ENCODE measurements around the gene PCBP3.
"Not testable (repeated sequence)": the region's sequence is repeated elsewhere in the genome, so short reads cannot be mapped to it uniquely, and the experiment has no call there.

PCBP3 gene

DNA sequence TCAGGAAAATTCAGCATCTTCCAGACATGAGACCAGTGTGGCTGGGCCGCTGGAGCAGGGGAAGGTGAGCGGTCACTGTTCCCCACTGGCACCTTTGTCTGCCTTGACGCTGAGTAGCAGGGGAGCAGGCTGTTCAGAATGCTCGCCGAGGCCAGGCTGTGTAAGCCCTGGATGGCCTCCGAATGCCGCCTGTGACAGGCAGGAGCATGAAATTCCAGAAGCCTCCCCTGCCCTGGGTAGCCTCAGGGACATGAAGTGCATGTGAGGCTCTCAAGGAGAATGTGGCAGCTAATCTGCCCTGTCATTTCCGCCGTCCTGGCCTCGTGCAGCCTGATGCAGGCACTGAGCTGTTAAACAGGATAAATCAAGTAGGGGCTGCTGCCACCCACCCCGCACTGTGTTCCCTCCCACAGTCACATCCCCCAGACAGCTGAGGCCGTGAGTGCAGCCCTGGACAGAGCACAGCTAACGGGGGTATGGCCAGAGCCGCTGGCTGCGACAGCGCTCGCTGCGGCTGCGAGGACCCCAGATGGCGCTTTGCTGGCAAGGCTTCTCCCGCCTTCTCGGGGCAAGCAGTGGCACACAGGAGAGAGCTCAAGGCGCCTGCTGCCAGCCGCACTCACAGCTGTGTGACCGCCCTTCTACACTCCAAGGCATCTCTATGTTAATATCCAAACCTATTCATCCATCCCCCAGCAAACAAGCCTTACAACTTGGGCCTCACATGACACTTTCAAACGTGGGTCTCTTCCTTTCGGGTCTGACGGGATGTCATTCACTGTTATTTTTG lies 233.1 kb downstream of the PCBP3 start:
- no peak for DNase-seq (ENCODE audit: low read depth)

DNA sequence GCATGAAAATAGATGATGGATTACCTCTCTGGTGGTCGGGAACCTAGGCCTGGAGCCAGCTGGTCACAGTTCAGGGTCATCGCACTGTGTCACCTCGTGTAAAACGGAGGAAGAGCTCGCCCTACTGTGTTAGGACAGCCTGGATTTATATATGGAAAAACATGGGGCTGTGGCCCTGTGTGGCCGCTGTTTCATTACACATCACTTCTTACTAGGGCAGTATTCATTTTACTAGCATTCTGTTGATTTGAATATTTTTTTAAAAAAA lies 233.6 kb downstream of the PCBP3 start:
- no peak for DNase-seq (ENCODE audit: low read depth)

DNA sequence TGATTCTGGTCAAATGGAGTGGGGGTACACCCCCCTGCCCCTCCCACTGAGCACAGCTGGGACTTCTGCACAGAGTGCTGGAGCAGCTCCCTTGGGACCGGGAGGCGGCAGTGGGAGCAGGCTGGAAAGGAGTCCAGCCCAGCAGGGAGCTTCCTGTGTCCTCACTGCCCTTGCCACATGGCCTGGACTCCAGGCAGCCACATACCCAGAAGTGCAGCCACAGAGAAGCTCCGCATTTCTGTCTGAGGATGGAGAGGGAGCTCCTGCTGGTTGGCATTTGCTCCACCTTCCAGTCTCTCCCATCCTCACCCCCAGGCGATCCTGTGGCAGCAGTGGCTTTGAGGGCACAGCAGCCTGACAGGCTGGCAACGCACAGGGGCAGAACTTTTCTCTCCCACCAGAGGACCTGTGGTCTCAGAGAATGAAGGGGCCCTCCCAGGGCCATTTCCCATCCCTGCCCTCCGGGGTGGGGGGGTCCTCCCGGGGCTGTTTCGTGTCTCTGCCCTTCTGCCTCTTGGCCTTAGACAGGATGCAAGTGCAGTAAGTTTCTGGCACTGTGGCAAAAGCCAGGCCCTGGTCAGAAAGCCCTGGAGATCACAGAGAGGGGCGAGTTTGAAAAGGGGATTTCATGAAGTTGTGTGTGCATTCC lies 234.4 kb downstream of the PCBP3 start:
- DNase-seq (ENCODE audit: low read depth) = no peak

DNA sequence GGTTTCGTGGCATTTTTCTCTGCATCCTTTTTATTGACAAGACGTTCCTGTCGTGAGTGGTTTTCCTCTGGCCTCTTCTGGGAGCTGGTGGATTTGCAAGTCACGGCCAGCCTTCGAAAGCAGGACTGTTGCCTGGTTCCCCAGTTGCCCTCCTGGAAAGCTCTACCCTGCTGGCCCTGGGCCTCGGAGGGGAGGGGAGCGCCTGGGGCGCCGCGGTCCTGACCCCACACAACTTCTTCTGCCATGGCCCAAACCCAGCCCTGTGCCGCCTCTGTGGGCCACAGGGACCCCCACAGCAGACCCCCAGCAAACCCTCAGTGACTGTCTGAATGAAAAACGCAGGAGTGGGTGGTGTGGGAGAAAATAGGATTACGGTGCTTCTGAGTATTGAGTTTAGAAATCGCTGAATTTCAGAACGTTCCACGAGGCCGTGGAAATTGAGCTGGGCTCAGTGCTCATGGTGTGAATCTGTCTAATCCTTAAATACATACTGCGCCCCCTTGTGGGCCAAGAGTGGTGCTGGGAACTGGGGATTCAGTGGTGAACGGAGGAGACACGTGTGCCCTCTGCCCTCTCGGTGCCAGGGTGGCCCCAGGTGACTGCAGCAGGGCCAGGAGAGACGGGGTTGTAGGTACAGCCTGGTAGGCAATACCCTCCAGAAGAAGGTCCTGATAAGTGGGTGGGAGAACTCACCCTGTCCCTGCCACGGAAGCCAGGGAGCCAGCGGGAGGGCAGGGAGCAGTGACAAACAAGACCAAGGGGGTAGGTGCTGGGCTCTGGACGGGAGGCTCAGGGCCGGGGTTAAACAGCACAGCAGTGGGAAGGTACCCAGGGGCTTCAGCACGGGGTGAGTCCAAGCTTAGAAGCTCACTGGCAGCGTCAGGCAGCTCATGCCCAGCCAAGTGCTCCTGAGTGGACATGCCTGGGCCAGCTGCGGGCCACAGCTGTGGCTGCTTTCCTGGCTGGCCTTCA lies 236.9 kb downstream of the PCBP3 start:
- peak; percentile 22 for DNase-seq (ENCODE audit: low read depth)

DNA sequence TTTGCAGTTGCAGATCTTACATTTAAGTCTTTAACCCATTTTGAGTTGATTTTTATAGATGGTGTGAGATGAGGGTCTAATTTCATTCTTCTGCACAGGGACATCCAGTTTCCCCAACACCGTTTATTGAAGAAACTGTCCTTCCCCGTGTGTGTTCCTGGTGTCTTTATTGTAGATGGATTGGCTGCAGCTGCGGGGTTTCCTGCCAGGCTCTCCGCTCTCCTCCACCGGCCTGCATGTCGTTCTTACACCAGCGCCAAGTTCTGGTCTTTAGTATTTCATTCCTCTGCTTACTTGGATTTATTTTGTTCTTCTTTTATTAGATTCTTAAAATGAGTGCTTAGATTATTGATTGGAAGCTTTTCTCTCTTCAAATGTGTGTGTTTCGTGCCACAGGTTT lies 239.1 kb downstream of the PCBP3 start:
- DNase-seq (ENCODE audit: low read depth) = no peak

DNA sequence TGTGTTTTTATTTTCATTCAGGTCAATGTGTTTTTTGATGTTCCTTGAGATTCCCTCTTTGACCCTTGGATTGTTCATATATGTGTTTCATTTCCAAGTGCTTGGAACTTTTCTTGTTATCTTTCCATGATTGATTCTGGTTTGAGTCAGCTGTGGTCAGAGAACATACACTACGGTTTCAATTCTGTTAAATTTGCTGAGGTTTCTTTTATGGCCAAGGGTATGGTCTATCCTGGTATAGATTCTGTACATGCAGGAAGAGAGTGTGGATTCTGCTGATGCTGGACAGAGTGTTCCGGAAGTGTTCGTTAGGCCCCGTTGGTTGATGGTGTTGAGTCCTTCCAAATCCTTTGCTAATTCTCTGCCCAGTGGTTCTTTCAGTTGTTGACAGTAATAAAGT lies 239.6 kb downstream of the PCBP3 start:
- DNase-seq (ENCODE audit: low read depth) = no peak

DNA sequence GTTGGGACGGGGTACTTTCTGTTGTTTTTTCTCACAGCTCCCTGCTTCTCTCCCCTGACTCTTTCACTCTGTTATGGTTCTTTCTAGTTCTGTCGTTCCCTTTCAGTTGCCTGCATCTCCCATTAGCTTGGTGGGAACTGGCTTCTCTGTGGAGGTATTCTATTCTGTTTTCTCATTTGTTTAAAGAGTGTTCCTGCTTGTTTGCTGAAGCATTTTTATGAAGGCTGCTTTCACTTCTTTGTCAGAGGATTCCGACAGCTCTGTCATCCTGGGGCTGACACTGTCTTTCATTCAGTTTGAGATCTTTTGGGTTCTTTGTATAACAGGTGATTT lies 242.0 kb downstream of the PCBP3 start:
- DNase-seq (ENCODE audit: low read depth) = no peak

DNA sequence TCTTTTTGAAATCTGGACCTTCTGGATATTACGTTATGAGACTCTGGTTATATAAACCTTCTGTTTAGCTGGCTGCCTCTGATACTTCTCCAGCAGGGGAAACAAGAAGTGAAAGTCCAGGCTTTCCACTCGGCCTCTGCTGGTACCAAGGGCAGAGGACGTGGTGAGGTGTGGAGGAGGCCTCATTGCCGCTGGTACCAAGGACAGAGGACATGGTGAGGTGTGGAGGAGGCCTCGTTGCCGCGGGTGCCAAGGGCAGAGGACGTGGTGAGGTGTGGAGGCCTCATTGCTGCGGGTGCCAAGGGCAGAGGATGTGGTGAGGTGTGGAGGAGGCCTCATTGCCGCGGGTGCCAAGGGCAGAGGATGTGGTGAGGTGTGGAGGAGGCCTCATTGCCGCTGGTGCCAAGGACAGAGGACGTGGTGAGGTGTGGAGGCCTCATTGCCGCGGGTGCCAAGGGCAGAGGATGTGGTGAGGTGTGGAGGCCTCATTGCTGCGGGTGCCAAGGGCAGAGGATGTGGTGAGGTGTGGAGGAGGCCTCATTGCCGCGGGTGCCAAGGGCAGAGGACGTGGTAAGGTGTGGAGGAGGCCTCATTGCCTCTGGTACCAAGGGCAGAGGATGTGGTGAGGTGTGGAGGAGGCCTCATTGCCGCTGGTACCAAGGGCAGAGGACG lies 242.5 kb downstream of the PCBP3 start:
- DNase-seq (ENCODE audit: low read depth) = not testable (repeated sequence)

DNA sequence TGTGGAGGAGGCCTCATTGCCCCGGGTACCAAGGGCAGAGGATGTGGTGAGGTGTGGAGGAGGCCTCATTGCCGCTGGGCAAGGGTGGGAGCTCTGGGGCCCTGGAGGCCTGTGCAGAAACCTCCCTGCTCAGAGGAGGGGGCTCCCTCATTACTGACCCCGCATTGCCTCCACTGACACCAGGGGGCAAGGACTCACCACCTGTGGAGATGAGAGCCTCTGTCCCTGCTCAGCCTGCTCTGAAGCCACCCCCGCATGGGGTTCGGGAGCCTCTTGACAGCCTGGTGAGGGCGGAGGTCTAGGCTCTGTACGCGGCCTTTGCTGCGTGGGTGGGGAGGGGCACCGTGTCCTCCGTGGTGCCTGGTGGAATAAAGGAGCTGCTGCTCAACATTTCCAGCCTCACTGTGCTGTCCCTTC lies 243.1 kb downstream of the PCBP3 start:
- no peak for DNase-seq (ENCODE audit: low read depth)

DNA sequence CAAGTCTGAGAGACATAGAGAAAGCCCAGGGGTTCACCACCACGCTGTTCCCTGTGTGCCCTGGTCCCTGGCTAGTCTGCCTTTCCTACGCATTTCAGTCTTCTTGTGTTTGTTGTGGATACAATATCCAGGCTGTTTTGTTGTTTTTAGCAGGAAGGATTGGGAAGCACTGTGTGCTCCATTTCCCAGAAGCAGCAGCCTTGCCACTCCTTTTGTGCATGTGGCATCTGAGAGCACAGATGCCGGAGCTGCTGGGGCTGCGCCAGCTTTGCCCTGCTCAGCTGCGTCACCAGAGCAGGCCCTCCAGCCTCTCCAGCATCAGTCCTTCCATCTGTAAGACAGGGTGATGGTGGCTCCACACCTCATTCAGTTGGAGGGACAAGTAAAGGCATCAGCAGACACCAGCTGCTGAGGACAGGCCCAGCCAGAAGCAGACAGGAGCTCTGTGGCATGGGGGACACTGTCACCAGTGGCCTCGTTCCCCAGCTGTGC lies 243.6 kb downstream of the PCBP3 start:
- no peak for DNase-seq (ENCODE audit: low read depth)

DNA sequence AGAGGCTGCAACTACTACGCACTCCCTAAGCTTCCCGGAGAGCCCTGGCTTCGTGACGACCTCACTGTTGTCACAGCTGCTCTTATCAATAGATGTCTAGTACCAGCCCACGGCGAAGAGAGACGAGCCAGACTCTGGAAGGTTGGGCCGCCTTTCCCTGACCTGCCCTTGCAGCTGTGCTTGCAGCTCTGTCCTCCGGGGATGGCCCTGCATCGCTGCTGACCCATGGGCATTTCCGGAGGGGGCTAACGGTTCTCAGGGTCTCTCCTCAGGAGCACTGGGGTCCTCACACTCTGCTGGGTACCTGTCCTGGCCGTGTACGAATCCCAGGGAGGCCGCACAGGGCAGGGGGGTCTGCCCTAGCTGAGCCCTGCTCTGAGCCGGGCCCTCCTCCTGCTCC lies 244.3 kb downstream of the PCBP3 start:
- no peak for DNase-seq (ENCODE audit: low read depth)

DNA sequence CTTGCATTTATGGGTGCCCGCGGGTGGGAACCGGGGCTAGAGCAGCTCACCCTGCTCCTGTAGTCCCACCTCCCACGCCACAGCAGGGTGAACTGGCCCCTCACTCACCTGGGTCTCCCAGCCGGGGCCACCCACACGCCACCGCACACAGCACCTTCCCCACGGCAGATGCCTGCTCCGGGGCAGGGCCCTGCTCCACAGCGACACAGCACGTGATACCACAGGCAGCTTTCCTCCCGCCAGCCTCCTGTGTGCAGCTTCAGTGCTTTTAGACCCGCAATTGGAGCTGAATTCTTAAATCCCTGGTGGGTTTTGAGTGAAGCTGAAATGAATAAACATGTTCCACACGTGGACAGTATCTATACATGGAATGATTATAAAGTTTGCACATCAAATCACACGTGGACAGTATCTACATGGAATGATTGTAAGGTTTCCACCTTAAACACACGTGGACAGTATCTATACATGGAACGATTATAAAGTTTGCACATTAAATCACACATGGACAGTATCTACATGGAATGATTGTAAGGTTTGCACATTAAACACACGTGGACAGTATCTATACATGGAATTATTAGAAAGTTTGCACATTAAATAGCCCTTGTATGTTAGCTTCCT lies 245.0 kb downstream of the PCBP3 start:
- no peak for DNase-seq (ENCODE audit: low read depth)

DNA sequence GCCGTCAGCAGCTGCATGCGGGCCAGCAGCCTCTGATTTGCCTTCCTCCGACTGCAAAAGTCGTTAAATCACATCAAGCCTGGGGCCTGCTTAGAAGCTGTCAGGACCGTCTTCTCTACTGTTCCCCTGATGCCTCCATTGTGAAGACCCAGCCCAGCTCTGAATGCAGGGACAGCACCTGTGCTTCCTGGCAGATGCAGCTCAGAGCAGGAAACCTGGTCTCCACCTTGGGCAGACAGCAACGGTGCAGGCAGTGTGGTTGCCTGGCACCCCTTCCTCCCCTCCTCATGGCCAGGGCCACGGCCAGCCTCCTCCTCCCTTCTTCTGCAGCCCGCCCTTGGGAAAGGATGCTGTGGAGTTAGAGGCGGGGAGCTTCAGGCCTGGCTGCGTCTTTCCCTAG lies 245.7 kb downstream of the PCBP3 start:
- no peak for DNase-seq (ENCODE audit: low read depth)

DNA sequence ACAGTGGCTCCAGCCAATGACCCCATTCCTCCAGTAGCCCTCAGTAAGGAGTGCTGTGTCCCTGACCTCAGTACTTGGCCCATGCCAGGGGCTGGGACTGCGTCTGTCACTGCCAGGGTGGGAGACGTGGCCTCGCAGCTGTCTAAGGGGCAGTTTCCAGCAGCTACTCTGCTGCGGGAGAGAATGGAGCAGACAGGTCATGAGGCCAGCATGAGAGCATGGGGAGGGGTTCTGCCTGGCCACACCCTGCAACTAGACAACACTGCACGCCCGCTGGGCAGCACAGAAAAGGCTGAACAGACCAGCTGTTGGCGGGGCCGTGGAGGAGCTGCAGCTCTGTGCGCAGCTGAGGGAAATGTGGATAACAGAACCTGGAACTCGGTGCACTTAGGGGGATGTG lies 246.4 kb downstream of the PCBP3 start:
- no peak for DNase-seq (ENCODE audit: low read depth)

DNA sequence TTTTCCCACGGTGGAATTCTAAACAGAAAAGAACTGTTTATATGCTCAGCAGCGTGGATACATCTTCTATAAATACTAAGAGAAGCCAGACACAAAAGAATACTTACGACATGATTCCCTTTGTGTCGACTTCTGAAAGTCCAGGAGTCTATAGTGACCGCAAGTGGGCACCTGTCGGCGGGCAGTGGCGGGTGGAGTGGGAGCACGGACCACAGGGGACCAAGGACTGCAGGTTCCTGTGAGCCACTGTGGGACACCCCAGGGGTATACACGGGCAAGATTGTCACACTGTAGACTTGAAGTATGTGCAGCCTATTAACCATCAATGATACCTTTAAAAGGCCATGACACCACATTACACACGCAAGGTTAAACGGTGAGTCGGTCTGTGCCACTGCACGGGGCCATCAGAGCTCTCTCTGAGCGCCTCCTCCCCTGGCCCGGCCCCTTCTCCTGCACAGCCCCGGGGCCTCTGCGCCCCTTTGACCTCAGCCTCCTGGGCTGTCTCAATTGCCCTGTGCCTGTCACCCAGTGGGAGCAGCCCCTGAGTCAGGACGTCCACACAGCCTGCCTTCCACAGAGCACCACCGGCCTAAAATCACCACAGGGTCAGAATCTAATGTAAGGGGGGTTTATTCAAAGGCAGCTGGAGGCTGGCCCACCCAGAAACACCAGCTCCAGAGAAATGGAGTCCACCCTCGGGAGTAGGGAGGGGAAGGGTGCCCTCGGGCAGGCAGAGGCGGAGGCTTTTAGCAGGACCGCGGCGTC lies 248.0 kb downstream of the PCBP3 start:
- DNase-seq (ENCODE audit: low read depth) = no peak

DNA sequence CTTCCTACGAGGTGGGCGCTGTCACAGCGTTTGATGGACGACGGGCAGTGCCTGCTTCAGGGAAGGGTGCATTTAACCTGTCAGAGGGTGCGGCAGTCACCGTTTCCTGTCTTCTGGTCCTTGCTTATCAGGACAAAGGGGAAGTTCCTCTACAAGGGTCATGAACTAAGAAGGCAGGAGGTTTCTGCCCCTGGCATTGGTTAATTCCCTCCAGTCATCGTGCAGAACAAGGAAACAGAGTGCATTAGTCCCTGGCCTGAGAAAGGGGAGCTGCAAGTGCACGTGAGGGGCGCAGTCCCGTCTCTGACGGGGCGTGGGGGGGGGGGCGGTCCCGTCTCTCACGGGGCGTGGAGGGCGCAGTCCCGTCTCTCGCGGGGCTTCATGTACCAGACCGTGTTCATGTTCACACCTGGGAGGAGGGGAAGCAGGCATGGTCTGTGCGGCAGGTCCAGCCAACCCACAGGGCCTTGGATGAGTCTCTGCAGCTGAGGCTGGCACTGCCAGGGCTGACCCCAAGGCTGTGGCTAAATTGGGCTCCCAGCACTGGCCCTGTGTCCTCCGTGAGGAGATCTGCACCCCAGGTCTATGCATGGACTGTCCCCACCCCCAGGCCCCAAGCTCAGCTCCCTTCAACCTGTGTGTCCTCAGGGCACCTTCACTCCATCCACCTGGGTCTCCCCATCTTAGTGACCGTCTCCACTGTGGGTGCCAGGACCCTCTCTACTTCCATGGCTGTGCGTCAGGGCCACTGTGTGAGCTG lies 248.8 kb downstream of the PCBP3 start:
- DNase-seq (ENCODE audit: low read depth) = no peak

DNA sequence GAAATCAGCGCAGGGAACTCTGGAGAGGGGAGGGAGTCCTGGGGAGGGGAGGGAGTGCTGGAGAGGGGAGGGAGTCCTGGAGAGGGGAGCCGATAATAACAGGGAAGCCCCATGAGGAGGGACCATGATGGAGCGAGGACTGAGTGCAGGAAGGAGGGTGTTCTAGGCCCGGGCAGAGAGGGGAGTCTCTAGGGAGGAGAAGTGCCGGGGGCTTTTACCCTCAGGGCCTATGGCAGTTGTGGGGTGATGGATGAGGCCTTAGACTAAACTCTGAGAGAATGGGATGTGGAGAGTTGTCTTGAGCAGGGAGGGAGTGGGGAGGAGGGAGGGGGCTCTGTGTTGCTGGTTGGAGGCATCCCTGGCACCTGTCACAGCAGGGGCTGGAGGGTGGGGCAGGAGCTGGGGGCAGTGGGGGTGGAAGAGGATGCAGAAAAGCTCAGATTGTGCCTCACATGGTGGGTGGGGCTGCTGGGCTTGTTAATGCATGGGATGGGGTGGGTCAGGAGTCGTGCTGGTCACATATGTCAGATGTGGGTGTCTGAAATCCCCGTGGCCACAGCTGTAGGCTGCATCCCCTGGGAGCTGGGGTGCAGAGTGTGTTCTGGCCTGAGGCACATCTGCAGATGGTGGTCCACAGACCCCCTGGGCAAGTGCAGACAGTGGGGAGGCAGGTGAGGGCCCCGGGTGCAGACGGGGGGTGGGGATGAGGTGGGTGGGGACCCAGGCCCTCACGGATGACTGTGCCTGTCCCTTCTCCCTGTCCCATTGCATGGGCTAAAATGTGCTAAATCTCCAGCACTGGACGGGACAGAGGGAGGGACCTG lies 249.6 kb downstream of the PCBP3 start:
- DNase-seq (ENCODE audit: low read depth) = no peak

DNA sequence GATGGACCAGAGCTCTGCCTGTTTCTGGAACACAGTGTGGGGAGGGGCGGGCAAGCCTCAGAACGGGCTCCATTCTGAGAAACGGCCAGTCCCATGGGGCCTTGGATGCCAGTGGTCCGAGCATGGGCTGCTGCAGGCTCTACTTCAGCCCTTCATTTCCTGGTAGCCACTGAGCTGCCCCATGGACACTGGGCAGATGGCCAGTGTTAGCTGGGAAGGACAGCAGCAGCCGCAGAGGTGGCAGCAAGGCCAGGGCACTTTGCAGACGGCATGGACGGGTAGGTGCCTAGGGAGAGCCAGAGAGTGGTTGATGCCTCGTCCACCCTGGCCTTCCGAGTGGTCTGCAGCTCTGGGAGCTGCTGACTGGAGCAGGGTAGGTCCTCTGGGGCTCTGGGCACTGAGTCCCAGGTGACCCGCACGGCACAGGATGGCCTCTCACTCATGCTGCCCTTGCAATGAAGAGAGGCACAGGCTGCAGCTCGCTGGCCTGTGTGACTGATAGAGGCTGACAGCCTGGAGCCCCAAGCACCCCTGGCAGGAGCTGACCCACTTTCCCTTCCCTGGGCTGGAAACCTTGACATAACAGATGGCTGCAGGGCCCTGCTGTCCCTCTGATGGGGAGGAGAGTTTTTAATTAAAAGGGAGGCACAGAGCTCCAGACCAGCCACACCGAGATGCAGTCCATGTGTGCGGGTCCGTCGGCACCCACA lies 250.4 kb downstream of the PCBP3 start:
- DNase-seq (ENCODE audit: low read depth) = no peak

DNA sequence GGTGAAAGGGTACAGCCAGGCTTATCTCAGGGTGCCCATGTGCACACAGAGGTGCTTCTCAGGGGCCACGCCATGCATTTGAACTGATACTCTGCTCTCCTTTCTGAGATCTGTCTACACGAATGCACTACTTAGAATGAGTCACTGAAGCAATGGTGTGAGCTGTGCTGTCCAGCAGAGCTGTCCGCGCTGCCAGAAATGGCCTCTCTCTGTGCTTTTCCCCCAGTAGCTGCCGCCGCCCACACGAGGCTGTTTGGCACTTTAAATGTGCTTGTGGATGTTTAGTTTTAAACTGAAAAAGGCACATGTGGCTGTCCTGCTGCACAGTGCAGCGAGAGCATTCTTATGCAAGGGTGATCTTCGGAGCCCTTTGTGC lies 250.9 kb downstream of the PCBP3 start:
- DNase-seq (ENCODE audit: low read depth) = no peak
